ENCODE results near the gene MRPS22.
"Not testable (repeated sequence)": the region's sequence is repeated elsewhere in the genome, so short reads cannot be mapped to it uniquely, and the experiment has no call there.

Gene MRPS22

DNA sequence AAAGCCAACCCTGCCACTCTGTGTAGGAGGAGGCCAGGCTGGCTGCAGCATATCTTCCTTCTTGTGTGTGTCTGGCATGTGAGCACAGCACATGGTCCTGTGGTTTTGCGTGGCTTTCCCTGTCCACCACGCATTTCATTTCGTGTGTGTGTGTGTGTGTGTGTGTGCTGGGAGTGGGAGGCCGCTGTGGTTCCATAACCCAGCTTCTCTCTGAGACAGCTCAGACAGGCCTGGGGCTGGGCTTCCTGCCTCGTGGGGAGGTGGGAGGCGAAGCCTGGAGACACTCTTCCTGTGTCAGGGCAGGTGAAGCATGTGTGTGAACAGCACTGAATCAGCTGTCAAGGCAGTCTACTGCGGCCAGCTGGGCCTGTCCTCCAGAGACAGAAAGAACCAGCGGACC is 16.0 kb upstream of the MRPS22 start:
- H3K9ac ChIP-seq (ENCODE audit: low read length) = no peak overlapping the region
- peaks cover 11% of the 10 kb centered on the region for H3K27me3 ChIP-seq (ENCODE audit: control insufficient read depth, insufficient read depth, low read length)
- no peaks in the 10 kb centered on the region for H3K4me1 ChIP-seq (ENCODE audit: control insufficient read depth, insufficient read depth, low read length)
- no peaks in the 10 kb centered on the region for H3K36me3 ChIP-seq (ENCODE audit: control insufficient read depth, insufficient read depth, low read length)
- no peak overlapping the region for H3K4me3 ChIP-seq (ENCODE audit: low read length)
- no peak overlapping the region for H3K27ac ChIP-seq (ENCODE audit: low read depth, low read length)

DNA sequence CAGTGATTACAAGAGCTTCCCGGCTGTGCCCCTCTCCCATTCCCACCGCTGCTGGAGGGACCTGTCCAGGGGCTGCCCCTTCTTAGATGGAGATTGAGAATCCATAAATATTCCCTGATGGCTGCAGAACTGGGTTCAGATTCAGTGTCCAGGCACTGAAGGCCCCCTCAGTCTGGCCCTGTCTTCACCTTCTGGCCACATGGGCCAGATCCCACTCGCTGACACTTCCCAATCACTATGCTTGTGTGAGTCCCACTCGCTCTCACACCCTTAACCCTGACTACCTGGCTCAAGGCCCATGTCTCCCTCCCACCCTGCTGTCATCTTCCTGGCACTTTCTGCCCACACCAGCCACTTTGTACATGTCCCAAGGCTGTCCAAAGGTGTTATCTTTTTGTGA is 15.5 kb upstream of the MRPS22 start:
- Histone ChIP-seq H3K9ac (ENCODE audit: low read length) (no peak overlapping the region), H3K36me3 (ENCODE audit: control insufficient read depth, insufficient read depth, low read length) (no peaks in the 10 kb centered on the region), H3K4me3 (ENCODE audit: low read length) (no peak overlapping the region), H3K4me1 (ENCODE audit: control insufficient read depth, insufficient read depth, low read length) (no peaks in the 10 kb centered on the region), H3K27ac (ENCODE audit: low read depth, low read length) (no peak overlapping the region), H3K27me3 (ENCODE audit: control insufficient read depth, insufficient read depth, low read length) (peaks cover 11% of the 10 kb centered on the region)

DNA sequence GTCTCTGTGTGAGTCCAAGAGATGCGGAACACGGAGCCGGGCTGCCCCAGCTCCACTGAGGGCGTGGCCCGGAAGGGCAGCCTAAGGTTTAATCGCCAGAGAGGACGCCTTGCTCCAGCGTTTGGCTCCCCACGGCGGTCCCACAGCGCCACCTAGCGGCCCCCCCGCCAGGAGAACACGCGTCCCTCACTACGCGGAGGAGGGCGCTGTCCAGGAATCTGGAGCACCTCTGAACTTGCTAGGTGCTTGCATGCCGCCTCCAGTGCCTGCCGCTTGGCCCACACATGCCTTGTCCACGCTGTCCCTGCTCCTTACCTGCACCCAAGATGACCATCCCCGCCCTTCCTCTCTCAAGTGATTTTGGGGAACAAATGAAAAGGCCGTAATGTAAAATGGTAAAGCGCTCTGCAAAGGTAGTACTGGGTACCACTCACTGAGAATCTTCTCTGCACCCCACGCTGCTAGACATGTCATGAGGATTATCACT is 14.4 kb upstream of the MRPS22 start:
- peak overlapping the region; percentile 19 for H3K4me3 ChIP-seq (ENCODE audit: low read length)
- no peaks in the 10 kb centered on the region for H3K36me3 ChIP-seq (ENCODE audit: control insufficient read depth, insufficient read depth, low read length)
- no peaks in the 10 kb centered on the region for H3K4me1 ChIP-seq (ENCODE audit: control insufficient read depth, insufficient read depth, low read length)
- peaks cover 11% of the 10 kb centered on the region for H3K27me3 ChIP-seq (ENCODE audit: control insufficient read depth, insufficient read depth, low read length)
- no peak overlapping the region for H3K9ac ChIP-seq (ENCODE audit: low read length)
- H3K27ac ChIP-seq (ENCODE audit: low read depth, low read length) = no peak overlapping the region

DNA sequence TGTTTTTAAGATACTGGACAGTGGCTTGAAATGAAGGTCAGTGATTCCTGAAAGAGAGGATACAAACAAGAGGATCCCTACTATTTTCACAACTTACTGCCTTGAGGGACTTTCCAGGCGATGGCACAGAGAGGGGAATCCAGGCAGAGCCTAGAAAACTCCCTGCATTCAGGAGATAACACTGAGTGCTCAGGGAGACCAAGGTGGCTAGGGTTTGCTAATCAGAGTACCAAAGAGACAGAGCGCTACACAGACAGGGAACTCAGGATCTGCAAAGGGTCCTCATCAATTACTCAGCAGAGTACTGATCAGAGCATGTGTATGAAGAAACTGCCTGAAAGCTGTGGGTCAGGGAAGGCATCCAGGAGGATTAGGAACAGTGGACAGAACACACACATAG is 11.7 kb upstream of the MRPS22 start:
- no peak overlapping the region for H3K4me3 ChIP-seq (ENCODE audit: low read length)
- peaks cover 11% of the 10 kb centered on the region for H3K27me3 ChIP-seq (ENCODE audit: control insufficient read depth, insufficient read depth, low read length)
- H3K27ac ChIP-seq (ENCODE audit: low read depth, low read length) = no peak overlapping the region
- no peaks in the 10 kb centered on the region for H3K4me1 ChIP-seq (ENCODE audit: control insufficient read depth, insufficient read depth, low read length)
- no peak overlapping the region for H3K9ac ChIP-seq (ENCODE audit: low read length)
- H3K36me3 ChIP-seq (ENCODE audit: control insufficient read depth, insufficient read depth, low read length) = no peaks in the 10 kb centered on the region

DNA sequence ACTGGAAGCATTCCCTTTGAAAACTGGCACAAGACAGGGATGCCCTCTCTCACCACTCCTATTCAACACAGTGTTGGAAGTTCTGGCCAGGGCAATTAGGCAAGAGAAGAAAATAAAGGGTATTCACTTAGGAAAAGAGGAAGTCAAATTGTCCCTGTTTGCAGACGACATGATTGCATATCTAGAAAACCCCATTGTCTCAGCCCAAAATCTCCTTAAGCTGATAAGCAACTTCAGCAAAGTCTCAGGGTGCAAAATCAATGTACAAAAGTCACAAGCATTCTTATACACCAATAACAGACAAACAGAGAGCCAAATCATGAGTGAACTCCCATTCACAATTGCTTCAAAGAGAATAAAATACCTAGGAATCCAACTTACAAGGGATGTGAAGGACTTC is 9.1 kb upstream of the MRPS22 start:
- H3K27ac ChIP-seq (ENCODE audit: low read depth, low read length); H3K4me1 ChIP-seq (ENCODE audit: control insufficient read depth, insufficient read depth, low read length); H3K4me3 ChIP-seq (ENCODE audit: low read length); H3K9ac ChIP-seq (ENCODE audit: low read length); H3K36me3 ChIP-seq (ENCODE audit: control insufficient read depth, insufficient read depth, low read length): not testable (repeated sequence)
- peaks cover 10% of the 10 kb centered on the region for H3K27me3 ChIP-seq (ENCODE audit: control insufficient read depth, insufficient read depth, low read length)

DNA sequence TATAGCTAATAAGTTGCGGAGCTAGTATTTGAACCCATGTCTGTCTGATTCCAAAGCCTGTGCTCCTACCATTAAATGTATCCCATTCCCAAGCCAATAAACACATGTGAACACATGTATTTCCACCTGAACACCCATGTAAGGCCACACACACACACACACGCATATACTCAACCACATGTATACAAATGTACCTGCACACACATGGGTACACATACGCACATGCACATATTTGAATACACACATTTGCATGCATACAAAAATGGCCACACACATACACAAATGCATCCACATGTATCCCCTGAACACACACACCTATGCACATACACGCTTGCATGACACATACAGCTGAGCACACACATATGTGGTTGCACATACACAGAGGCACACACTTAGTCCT is 5.4 kb upstream of the MRPS22 start:
- Histone ChIP-seq H3K36me3 (ENCODE audit: control insufficient read depth, insufficient read depth, low read length) (no peaks in the 10 kb centered on the region), H3K27me3 (ENCODE audit: control insufficient read depth, insufficient read depth, low read length) (peaks cover 4% of the 10 kb centered on the region), H3K27ac (ENCODE audit: low read depth, low read length) (no peak overlapping the region), H3K4me1 (ENCODE audit: control insufficient read depth, insufficient read depth, low read length) (no peaks in the 10 kb centered on the region), H3K4me3 (ENCODE audit: low read length) (no peak overlapping the region), H3K9ac (ENCODE audit: low read length) (no peak overlapping the region)

DNA sequence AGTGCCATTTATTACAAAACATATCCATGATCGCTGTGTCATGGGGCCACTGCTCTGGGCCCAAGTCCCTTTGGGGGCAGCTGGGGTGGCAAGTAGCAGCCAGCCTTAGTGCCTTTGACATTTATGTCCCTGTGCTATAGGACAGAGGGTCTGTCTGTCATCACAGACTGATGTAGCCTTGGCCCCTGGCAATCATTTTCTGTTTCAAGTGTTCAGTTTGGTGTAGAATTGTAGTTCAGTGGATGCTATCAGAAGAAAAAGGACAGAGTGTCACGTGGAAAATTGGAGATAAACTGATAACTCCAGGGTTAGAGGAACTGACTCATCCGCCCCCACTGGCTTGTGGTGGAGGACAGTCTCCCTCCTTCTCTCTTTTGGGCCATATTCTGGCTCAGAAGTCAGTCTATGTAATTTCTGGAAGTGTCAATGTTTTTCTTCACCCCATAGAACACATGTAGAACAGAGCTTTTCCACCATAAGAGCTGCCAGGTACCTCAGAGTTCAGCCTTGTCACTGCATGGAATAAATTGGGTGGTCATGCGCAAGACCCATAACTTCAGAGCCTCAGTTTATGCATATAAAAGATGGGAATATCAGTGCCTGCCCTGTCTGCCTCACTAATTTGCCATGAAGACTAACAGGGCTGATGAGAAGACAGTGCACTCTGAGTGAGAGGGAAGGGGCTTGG is 4.5 kb upstream of the MRPS22 start:
- Histone ChIP-seq H3K27ac (ENCODE audit: low read depth, low read length) (no peak overlapping the region), H3K4me3 (ENCODE audit: low read length) (no peak overlapping the region), H3K27me3 (ENCODE audit: control insufficient read depth, insufficient read depth, low read length) (peaks cover 4% of the 10 kb centered on the region), H3K36me3 (ENCODE audit: control insufficient read depth, insufficient read depth, low read length) (peaks cover 2% of the 10 kb centered on the region), H3K9ac (ENCODE audit: low read length) (no peak overlapping the region), H3K4me1 (ENCODE audit: control insufficient read depth, insufficient read depth, low read length) (peaks cover 2% of the 10 kb centered on the region)

DNA sequence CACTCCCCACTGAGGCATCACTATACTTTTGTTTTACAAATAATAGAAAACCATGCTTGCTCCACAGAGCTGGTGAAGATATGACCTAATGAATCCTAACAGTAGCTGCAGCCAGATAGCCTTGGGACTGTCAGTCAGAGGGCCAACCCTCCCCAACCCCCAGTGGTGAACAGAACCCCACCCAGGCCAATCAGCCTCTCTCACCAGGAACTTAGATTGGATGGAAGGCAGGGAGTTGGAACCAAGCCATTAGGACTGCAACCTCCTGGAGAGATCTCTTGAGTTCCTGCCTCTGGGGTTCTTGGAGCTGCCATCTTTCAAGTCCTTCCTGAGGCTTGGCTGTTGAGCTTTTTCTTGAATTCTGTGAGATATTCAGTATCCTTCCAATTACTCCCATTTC is 3.0 kb upstream of the MRPS22 start:
- Histone ChIP-seq H3K9ac (ENCODE audit: low read length) (no peak overlapping the region), H3K27ac (ENCODE audit: low read depth, low read length) (no peak overlapping the region)

DNA sequence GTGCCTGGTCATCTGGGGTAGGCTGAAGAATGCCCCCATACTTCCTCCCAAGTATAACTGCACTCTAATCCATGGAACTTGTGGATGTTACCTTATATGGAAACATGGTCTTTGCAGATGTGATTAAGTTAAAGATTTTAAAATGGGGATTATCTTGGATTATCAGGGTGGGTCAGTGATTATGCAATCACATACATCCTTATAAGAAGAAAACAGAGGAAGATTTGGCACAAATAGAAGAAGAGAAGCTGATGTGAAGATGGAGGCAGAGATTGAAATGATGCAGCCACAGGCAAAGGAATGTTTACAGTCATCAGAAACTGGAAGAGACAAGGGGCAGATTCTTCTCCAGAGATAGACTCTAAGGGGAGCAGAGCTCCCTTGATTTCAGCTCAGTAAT is 1.8 kb upstream of the MRPS22 start:
- Histone ChIP-seq H3K4me3 (ENCODE audit: low read length) (no peak overlapping the region), H3K27me3 (ENCODE audit: control insufficient read depth, insufficient read depth, low read length) (peaks cover 4% of the 10 kb centered on the region), H3K9ac (ENCODE audit: low read length) (no peak overlapping the region), H3K36me3 (ENCODE audit: control insufficient read depth, insufficient read depth, low read length) (peaks cover 5% of the 10 kb centered on the region), H3K27ac (ENCODE audit: low read depth, low read length) (no peak overlapping the region), H3K4me1 (ENCODE audit: control insufficient read depth, insufficient read depth, low read length) (peaks cover 10% of the 10 kb centered on the region)

More for the DNA sequence above, 3.0 kb upstream of the MRPS22 start:
- H3K4me3 ChIP-seq (ENCODE audit: low read length) = no peak overlapping the region
- H3K4me1 ChIP-seq (ENCODE audit: control insufficient read depth, insufficient read depth, low read length) = peaks cover 10% of the 10 kb centered on the region
- H3K27me3 ChIP-seq (ENCODE audit: control insufficient read depth, insufficient read depth, low read length) = peaks cover 4% of the 10 kb centered on the region
- peaks cover 2% of the 10 kb centered on the region for H3K36me3 ChIP-seq (ENCODE audit: control insufficient read depth, insufficient read depth, low read length)

DNA sequence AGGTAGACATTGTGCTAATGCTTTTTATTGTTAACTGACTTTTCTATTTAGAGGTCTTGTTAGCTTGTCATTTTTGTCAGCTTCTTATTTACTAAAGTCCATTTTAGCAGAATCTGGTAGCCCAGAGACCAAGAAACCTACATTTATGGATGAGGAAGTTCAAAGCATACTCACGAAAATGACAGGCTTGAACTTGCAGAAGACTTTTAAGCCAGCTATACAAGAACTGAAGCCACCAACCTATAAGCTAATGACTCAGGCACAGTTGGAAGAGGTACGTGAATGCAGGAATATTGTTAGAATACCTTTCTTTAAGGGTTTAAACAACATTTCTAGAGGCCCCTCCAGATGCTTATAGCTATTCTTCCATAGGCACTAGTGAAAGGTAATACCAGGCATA is 3.0 kb downstream of the MRPS22 start:
- peaks cover 22% of the 10 kb centered on the region for H3K36me3 ChIP-seq (ENCODE audit: control insufficient read depth, insufficient read depth, low read length)
- H3K9ac ChIP-seq (ENCODE audit: low read length) = no peak overlapping the region
- no peaks in the 10 kb centered on the region for H3K27me3 ChIP-seq (ENCODE audit: control insufficient read depth, insufficient read depth, low read length)
- H3K4me1 ChIP-seq (ENCODE audit: control insufficient read depth, insufficient read depth, low read length) = peaks cover 10% of the 10 kb centered on the region
- H3K27ac ChIP-seq (ENCODE audit: low read depth, low read length) = no peak overlapping the region
- no peak overlapping the region for H3K4me3 ChIP-seq (ENCODE audit: low read length)

DNA sequence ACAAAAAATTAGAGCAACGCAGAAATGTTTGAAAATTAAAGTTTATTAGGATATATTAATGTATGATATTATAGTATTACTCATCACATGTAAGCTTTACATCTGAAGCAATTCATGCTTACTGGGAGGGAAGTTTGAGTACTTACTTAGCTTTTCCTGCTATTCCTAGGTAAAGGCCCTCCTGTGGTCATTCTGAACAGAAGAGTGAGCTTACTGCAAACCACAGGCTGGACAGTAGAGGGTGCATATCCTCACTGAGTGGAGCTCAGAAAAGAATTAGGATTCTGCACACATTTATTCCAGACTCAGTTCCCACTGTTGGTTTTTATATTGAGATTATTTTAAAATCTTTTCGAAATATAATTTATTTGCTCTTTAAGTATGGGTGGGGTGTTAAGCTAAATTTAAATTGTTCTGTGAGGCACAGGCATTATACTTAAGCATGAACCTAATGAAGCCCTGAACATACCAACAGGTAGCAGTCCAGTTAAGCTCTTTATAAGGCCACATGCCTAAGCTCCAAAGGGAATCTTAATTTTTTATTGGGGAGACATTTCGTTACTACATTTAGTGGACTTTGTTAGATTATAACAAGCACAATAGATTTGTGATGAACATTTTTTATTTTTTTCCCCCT is 10.2 kb downstream of the MRPS22 start:
- H3K36me3 ChIP-seq (ENCODE audit: control insufficient read depth, insufficient read depth, low read length) = peaks cover 31% of the 10 kb centered on the region
- no peak overlapping the region for H3K9ac ChIP-seq (ENCODE audit: low read length)
- no peak overlapping the region for H3K27ac ChIP-seq (ENCODE audit: low read depth, low read length)
- H3K4me1 ChIP-seq (ENCODE audit: control insufficient read depth, insufficient read depth, low read length) = no peaks in the 10 kb centered on the region
- H3K4me3 ChIP-seq (ENCODE audit: low read length) = no peak overlapping the region
- no peaks in the 10 kb centered on the region for H3K27me3 ChIP-seq (ENCODE audit: control insufficient read depth, insufficient read depth, low read length)

DNA sequence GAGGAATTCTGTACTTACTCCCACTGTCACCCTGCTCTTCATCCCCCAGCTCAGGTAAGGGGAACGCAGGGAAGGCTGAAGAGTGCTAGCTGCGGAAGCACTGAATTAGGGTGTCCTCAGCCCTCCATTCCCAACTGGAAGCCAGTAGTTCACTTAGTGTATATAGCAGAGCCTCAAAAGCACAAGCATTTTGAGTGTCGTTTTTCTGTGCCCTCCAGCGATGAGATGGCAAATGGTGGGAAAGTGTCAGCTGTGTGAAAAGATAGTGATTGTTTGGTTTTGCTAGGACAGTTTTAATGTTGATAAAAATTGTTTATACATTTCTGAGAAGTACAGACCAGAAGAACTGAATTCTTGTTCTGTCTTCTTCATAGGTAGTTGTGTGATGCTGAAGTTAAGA is 10.8 kb downstream of the MRPS22 start:
- no peak overlapping the region for H3K9ac ChIP-seq (ENCODE audit: low read length)
- H3K27ac ChIP-seq (ENCODE audit: low read depth, low read length) = no peak overlapping the region
- H3K4me1 ChIP-seq (ENCODE audit: control insufficient read depth, insufficient read depth, low read length) = no peaks in the 10 kb centered on the region
- H3K36me3 ChIP-seq (ENCODE audit: control insufficient read depth, insufficient read depth, low read length) = peaks cover 31% of the 10 kb centered on the region
- no peak overlapping the region for H3K4me3 ChIP-seq (ENCODE audit: low read length)
- H3K27me3 ChIP-seq (ENCODE audit: control insufficient read depth, insufficient read depth, low read length) = no peaks in the 10 kb centered on the region

DNA sequence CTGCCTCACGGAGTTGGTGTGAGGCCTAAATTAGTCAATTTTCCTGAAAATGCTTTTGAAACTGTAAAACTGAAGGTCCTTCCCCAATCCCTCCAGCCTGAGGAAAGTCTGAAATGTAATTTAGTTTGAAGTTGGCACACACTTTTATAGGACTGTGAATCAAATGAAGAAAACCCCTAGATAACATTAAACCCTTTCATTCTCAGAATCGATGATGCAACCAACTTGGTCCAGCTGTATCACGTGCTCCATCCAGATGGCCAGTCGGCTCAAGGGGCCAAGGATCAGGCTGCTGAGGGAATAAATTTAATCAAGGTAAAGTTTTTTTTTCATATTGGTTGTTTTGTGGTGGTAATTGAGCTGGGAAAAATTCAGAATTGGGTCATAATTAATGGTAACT is 11.7 kb downstream of the MRPS22 start:
- no peaks in the 10 kb centered on the region for H3K4me1 ChIP-seq (ENCODE audit: control insufficient read depth, insufficient read depth, low read length)
- H3K27ac ChIP-seq (ENCODE audit: low read depth, low read length) = no peak overlapping the region
- no peak overlapping the region for H3K9ac ChIP-seq (ENCODE audit: low read length)
- H3K36me3 ChIP-seq (ENCODE audit: control insufficient read depth, insufficient read depth, low read length) = peaks cover 32% of the 10 kb centered on the region
- H3K27me3 ChIP-seq (ENCODE audit: control insufficient read depth, insufficient read depth, low read length) = no peaks in the 10 kb centered on the region
- no peak overlapping the region for H3K4me3 ChIP-seq (ENCODE audit: low read length)
